ENCODE data around the gene DUSP6. TPM values are rescaled to one million over a fixed set of nuclear protein-coding genes. Genes with fewer than 3 reads are reported as not detected.

Gene DUSP6
- total and polyA plus RNA-seq, 2 of the 8 experiments (the other 6 are each of a cell fraction or from before 2014, with no cell fraction given): 99.3 to 179 TPM

- no peak overlapping the region for H3K23ac ChIP-seq (ENCODE audit: insufficient read length)
- 90% methylated on average over 10 of the region's 10 CpGs; no CpG with 5 or more reads in 1 of the 2 experiments for WGBS, 2 experiments (ENCODE audit: extremely low coverage in 1 of 2, insufficient coverage in 1 of 2, insufficient read length in 1 of 2, insufficient replicate concordance in 2 of 2, low coverage in 1 of 2, low lambda C conversion rate in 2 of 2, missing lambda C conversion rate in 1 of 2)
- 0 out of 2 replicates have a peak overlapping the region, but pooled peaks have one; percentile 21 for H2BK5ac ChIP-seq (ENCODE audit: low read depth, low read length)
- H3K14ac ChIP-seq (ENCODE audit: insufficient read length): no peak overlapping the region
- peaks cover 0 to 14% of the 10 kb centered on the region in 2 experiments; a peak in 2 of 4 replicates for H3K79me2 ChIP-seq (ENCODE audit: control insufficient read depth in 1 of 2, insufficient read depth in 2 of 2, low read length in 2 of 2)
- no peak overlapping the region; the same call in 1 of the 2 replicates for H2BK20ac ChIP-seq (ENCODE audit: low read length)
- H3K36me3 ChIP-seq (ENCODE audit: control insufficient read depth in 2 of 4, insufficient read depth in 4 of 4, low read length in 3 of 4): peaks cover 0 to 6% (median 3%) of the 10 kb centered on the region in 4 experiments; a peak in 3 of 8 replicates
- peaks cover 0 to 6% of the 10 kb centered on the region in 2 experiments for H4K20me1 ChIP-seq (replicated peaks in 1 of 2; ENCODE audit: control insufficient read depth in 1 of 2, insufficient read depth in 2 of 2, low read length in 2 of 2)
- no peak overlapping the region for H2BK120ac ChIP-seq (replicated peaks; ENCODE audit: low read depth, low read length)
- no peak overlapping the region for H3K56ac ChIP-seq (replicated peaks; ENCODE audit: insufficient read length, low read depth, low read length)
- no peak for FAIRE-seq
- peaks cover 5 to 27% (median 17%) of the 10 kb centered on the region in 4 experiments; a peak in 6 of 7 replicates for H3K4me1 ChIP-seq (replicated peaks in 1 of 4; ENCODE audit: control insufficient read depth in 3 of 4, insufficient read depth in 4 of 4, low read length in 3 of 4)
- H3K4ac ChIP-seq (replicated peaks; ENCODE audit: insufficient read length, low read depth, low read length): no peak overlapping the region
- no peak for DNase-seq (ENCODE audit: low read depth in 1 of 2, low spot score in 2 of 2)
- H2BK12ac ChIP-seq (ENCODE audit: low read depth, low read length): no peak overlapping the region
- H3K27ac ChIP-seq (ENCODE audit: low read depth, low read length): no peak overlapping the region
- no peaks in the 10 kb centered on the region for H3K9me3 ChIP-seq (ENCODE audit: insufficient read depth in 2 of 2, low read depth in 1 of 2, low read length in 1 of 2)
- H3K9ac ChIP-seq (replicated peaks in 1 of 4; ENCODE audit: extremely low read depth in 1 of 4, low read depth in 3 of 4, low read length in 3 of 4): no peak overlapping the region
- ChIA-PET CTCF (ENCODE audit: partially characterized antibody) (interaction anchor here (1.3 to 3.7 kb wide), 3 partner anchors 13 to 180 kb away, joined by 3 to 19 read pairs (median 17); partner anchors contain the start of gene GALNT4), POLR2A (ENCODE audit: partially characterized antibody) (interaction anchor here (1.1 to 2.5 kb wide), 3 partner anchors 9 to 37 kb away, joined by 3 to 25 read pairs (median 3); partner anchors contain the start of gene DUSP6)
- no peak overlapping the region for H2AFZ ChIP-seq (ENCODE audit: low read length)
- no peak overlapping the region for H2BK15ac ChIP-seq (ENCODE audit: low read length)
- H3K79me1 ChIP-seq (ENCODE audit: low read depth, low read length): no peaks in the 10 kb centered on the region
- peaks cover 0 to 10% (median 2%) of the 10 kb centered on the region in 4 experiments; a peak in 5 of 7 replicates for H3K27me3 ChIP-seq (replicated peaks in 1 of 4; ENCODE audit: control insufficient read depth in 3 of 4, extremely low read depth in 1 of 4, insufficient read depth in 3 of 4, low read length in 3 of 4)
- no peak overlapping the region for H3K4me3 ChIP-seq (ENCODE audit: extremely low read depth in 1 of 4, insufficient read depth in 2 of 4, low read depth in 3 of 4, low read length in 4 of 4)
- H4K91ac ChIP-seq (replicated peaks; ENCODE audit: insufficient read length, low read length): no peak overlapping the region
- no peak overlapping the region for H3K18ac ChIP-seq (ENCODE audit: extremely low read depth, low read length)
- no peak overlapping the region for H2AK5ac ChIP-seq (ENCODE audit: low read depth, low read length)
- no peak overlapping the region for H4K8ac ChIP-seq (ENCODE audit: extremely low read depth, insufficient read depth, low read length)
- H4K5ac ChIP-seq (ENCODE audit: insufficient read length, low read depth, low read length): no peak overlapping the region
- H3K4me2 ChIP-seq (ENCODE audit: insufficient read depth in 1 of 2, low read depth in 2 of 2, low read length in 2 of 2): no peak overlapping the region; a peak in 1 of 4 replicates
- H3K23me2 ChIP-seq (ENCODE audit: low read depth, low read length): peaks cover 2% of the 10 kb centered on the region; the same call in 1 of the 2 replicates
- no peak for TF ChIP-seq GTF2F1 (IDR thresholded peaks at IDR 0.05; ENCODE audit: borderline replicate concordance, low read depth, low read length)
- no peak for TF ChIP-seq BACH1 (IDR thresholded peaks at IDR 0.05; ENCODE audit: low read length)
- TF ChIP-seq CHD2 (IDR thresholded peaks at IDR 0.05; ENCODE audit: low read length): no peak
- no peak for TF ChIP-seq ASH2L (IDR thresholded peaks at IDR 0.05; ENCODE audit: low read length)
- no peak for TF ChIP-seq SP4 (IDR thresholded peaks at IDR 0.05; ENCODE audit: low read length)
- TF ChIP-seq NANOG (IDR thresholded peaks at IDR 0.05; ENCODE audit: insufficient read depth, low read depth, low read length, poor library complexity, severe bottlenecking): no peak
- TF ChIP-seq FOSL1 (IDR thresholded peaks at IDR 0.05; ENCODE audit: insufficient read depth, low read depth, low read length): no peak
- no peak for TF ChIP-seq JUND (IDR thresholded peaks at IDR 0.05; ENCODE audit: low read length)
- no peak for TF ChIP-seq SRF (IDR thresholded peaks at IDR 0.05; ENCODE audit: low read depth, low read length)
- TF ChIP-seq BRCA1 (IDR thresholded peaks at IDR 0.05; ENCODE audit: low read depth, low read length): no peak
- no peak for TF ChIP-seq RBBP5 (IDR thresholded peaks at IDR 0.05; ENCODE audit: borderline replicate concordance, low read depth, low read length)
- TF ChIP-seq RFX5 (IDR thresholded peaks at IDR 0.05; ENCODE audit: borderline replicate concordance, low read depth, low read length): no peak
- TF ChIP-seq POLR2AphosphoS5 (IDR thresholded peaks at IDR 0.05; ENCODE audit: low read depth, low read length): no peak
Observed at GRCh38 chr12:89344043-89344861, 8.0 kb downstream of the DUSP6 start.
